Epithelial cell of prostate (primary cell): Measurements from ENCODE around the gene INSIG1.

ENCODE experiments used
- DNase-seq: peaks from one replicate; pipeline ENCODE4 v3.0.0-alpha.2; 2011; ENCODE audit warnings: low read depth, low spot score
- H3K27ac ChIP-seq: fragments of 450-650 bp; 2 replicates; pipeline ENCODE4 v1.5.1; 2017; ENCODE audit warnings: mild to moderate bottlenecking

The INSIG1 gene

GRCh38 chr7:155283565-155284194 is 14.0 kb upstream of the INSIG1 start:
- no peak for DNase-seq

GRCh38 chr7:155284496-155285274 is 13.0 kb upstream of the INSIG1 start:
- DNase-seq = no peak
- no peak overlapping the region for H3K27ac ChIP-seq

More at GRCh38 chr7:155283565-155284194, 14.0 kb upstream of the INSIG1 start:
- H3K27ac ChIP-seq = no peak overlapping the region

- no peak for DNase-seq
- H3K27ac ChIP-seq = no peak overlapping the region
Observed at GRCh38 chr7:155285423-155285822, 12.3 kb upstream of the INSIG1 start.

- H3K27ac ChIP-seq = no peak overlapping the region
- DNase-seq = no peak
Observed at GRCh38 chr7:155285833-155286232, 11.8 kb upstream of the INSIG1 start.

- no peak for DNase-seq
Observed at GRCh38 chr7:155286686-155287085, 11.0 kb upstream of the INSIG1 start.

GRCh38 chr7:155287284-155287935 is 10.3 kb upstream of the INSIG1 start:
- no peak for DNase-seq
- no peak overlapping the region for H3K27ac ChIP-seq

More at GRCh38 chr7:155286686-155287085, 11.0 kb upstream of the INSIG1 start:
- H3K27ac ChIP-seq = no peak overlapping the region

GRCh38 chr7:155288055-155288454 is 9.6 kb upstream of the INSIG1 start:
- H3K27ac ChIP-seq = no peak overlapping the region
- DNase-seq = no peak

GRCh38 chr7:155289107-155289506 is 8.6 kb upstream of the INSIG1 start:
- H3K27ac ChIP-seq = no peak overlapping the region
- no peak for DNase-seq

- no peak for DNase-seq
- no peak overlapping the region for H3K27ac ChIP-seq
Observed at GRCh38 chr7:155289949-155290501, 7.7 kb upstream of the INSIG1 start.

GRCh38 chr7:155291045-155291530 is 6.6 kb upstream of the INSIG1 start:
- H3K27ac ChIP-seq = no peak overlapping the region
- no peak for DNase-seq

GRCh38 chr7:155291729-155292128 is 5.9 kb upstream of the INSIG1 start:
- no peak for DNase-seq
- no peak overlapping the region for H3K27ac ChIP-seq

GRCh38 chr7:155292680-155293226 is 4.9 kb upstream of the INSIG1 start:
- no peak overlapping the region for H3K27ac ChIP-seq
- DNase-seq = no peak

- no peak for DNase-seq
Observed at GRCh38 chr7:155293721-155294510, 3.8 kb upstream of the INSIG1 start.

GRCh38 chr7:155294511-155294778 is 3.2 kb upstream of the INSIG1 start:
- H3K27ac ChIP-seq = no peak overlapping the region
- DNase-seq = no peak

More at GRCh38 chr7:155293721-155294510, 3.8 kb upstream of the INSIG1 start:
- H3K27ac ChIP-seq = no peak overlapping the region

- no peak overlapping the region for H3K27ac ChIP-seq
- no peak for DNase-seq
Observed at GRCh38 chr7:155295511-155295910, 2.2 kb upstream of the INSIG1 start.

GRCh38 chr7:155296006-155296787 is 1.5 kb upstream of the INSIG1 start:
- peak overlapping the region; percentile 91 for H3K27ac ChIP-seq
- no peak for DNase-seq

GRCh38 chr7:155296788-155297516 is 726 bp upstream of the INSIG1 start:
- H3K27ac ChIP-seq = peak overlapping the region; percentile 91
- DNase-seq = no peak

GRCh38 chr7:155298288-155298833 is 683 bp downstream of the INSIG1 start:
- no peak for DNase-seq
- H3K27ac ChIP-seq = peak overlapping the region; percentile 91
